NCI-H2227 treated with DMSO at 0.1 percent for 48 hours (cell line): ENCODE results near the gene SPATA13.

Experiments used
- DNase-seq: peaks from one replicate; lab custom pipeline; 2025; lab: John Stamatoyannopoulos, UW

The SPATA13 gene

DNA sequence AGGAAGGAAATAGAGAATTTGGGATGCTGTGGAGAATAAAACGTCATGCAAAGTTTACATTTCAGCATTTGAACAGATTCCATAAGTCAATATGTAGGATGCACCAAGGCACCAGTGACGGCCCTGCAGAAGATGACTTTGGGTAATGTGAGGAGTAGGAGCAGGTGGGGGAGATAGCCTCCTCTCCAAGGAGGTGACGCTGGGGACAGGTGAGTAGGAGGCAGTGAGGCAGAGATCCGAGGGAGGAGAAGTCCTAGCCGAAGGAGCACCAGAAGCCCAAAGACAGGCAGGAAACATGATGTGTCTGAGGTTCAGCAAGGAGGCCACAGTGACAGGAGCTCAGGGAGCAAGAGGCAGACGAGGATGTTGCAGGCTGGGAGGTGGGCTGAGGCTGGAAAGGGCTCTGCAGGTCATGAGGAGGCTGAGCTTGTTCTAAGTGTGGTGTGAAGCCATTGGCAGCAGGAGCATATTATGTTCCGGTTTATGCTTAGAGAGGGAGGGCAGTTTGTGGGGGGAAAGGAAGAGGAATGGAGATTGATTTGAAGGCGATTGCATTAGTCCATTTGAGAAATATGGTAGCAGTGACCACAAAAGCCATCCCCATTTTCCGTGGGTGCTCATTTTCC is 93.1 kb downstream of the SPATA13 start:
- no peak for DNase-seq

DNA sequence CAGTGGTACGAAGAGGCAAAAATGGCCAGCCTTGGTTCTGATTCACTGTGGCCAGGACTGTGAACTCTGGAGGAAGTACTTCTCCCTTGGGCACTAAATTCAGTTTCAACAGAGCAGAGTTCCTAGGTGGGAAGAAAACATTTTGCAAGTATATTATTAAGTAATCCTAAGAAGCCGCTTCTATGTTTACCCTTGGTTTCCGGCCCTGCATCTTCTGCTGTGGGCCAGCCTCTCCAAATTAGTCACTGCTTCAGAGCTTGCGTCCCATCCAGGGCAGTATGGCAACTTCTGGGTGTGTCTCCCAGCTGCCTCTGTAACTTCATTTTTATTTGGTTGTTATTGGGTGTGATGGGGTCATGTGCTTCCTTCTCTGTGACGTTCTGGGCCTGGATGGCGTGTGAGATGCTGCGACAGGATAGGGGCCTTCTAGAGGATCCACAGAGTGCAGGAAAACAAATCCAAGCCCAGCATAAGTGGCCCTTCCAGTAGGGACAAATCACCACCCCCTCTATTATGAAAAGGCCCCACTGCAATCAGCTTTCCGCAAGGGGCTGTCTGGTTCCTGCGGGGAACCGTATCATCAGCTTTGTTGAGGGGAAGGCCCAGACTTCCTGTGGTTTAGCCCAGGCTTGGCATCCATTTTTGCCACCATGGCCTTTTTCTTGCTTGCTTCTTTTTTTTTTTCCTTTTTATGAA is 93.8 kb downstream of the SPATA13 start:
- DNase-seq = no peak

DNA sequence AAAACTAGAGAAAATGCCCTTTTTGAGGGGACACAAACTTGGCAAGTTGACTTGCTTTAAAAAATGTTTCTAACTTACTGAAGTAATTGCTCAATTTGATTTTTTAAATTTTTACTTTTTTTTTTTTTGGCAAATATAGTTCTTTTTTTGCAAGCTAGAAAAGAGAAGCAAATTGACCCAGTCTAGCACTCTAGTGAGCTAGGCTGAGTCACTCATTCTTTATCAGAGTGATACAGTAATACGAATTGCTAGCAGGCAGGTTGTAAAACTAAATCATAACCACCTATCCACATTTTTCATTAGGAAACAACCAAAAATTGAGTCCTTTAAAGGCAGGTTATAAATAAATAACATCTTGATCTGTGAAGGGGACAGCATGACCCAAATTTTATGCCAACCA is 97.0 kb downstream of the SPATA13 start:
- DNase-seq = no peak

DNA sequence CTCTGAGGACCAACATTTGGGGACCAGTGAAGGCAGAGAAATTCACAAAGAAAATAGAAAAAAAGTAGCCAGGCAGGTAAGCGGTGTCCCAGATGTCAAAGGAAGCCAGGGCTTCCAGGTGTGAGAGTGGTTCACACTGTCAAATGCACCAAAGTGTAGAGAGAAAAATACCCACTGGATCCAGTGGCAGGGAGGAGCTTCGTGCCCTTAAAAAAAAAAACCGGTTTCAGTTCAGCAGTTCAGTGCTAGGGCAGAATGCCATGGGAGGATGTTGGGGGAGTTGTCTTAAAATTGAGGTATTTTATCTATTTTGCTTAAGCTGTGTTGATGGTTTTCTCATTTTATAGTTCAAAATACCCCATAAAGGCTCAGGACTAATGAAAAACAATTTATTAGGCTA is 101.0 kb downstream of the SPATA13 start:
- no peak for DNase-seq

DNA sequence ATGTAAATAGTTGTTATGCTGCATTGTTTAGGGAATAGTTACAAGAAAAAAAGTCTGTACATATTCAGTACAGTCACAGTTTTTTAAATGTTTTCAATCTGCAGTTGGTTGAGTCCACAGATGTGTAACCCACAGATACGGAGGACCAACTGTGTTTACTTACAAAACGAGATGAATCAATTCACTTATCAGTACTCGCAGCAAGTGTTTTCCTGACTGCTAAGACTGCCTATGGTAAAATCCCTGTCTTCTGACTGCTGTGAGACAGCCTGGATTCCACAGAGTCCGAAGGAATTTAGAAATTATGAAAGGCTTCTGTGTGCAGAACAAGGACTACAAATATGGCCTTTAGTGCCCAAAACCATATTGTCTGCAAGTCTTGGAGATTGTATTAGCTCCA is 103.1 kb downstream of the SPATA13 start:
- DNase-seq = no peak

DNA sequence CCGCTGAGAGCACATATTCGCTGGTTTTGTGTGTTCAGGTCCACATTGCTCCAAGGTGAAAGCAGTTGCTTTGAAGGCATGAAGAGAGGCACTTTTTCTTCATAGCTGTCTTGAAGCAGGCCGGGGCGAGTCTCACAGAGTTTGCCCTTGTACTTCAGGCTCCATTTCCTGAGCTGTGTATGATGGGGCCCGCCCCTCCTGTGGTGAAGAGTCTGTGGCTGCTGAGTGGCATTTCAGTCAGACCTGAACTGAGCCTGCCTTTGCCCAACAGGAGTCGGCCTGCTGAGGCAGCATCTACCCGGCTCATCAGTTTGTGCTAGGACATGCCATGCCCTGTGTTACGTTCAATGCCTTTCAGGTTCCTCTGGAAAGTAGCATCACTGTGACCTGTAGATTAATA is 104.5 kb downstream of the SPATA13 start:
- DNase-seq = no peak

DNA sequence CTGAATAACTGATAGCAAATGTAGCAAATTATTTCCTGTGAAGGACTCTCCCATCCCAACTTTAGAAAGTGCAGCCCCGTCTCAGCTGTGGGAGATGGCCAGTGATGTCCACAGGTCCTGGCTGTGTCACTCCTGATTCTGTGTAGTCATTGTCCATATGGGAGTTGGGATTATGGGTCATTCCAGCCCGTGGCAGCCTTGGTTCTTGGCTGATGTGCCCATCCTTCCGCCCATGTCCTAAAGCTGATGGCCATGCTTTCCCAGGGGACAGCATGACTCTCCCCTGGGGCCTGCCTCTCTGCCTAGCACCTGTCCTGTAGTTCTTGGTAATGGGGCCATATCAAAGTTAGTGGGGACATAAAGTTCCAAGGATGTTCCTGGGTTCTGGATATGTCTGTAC is 104.9 kb downstream of the SPATA13 start:
- no peak for DNase-seq

DNA sequence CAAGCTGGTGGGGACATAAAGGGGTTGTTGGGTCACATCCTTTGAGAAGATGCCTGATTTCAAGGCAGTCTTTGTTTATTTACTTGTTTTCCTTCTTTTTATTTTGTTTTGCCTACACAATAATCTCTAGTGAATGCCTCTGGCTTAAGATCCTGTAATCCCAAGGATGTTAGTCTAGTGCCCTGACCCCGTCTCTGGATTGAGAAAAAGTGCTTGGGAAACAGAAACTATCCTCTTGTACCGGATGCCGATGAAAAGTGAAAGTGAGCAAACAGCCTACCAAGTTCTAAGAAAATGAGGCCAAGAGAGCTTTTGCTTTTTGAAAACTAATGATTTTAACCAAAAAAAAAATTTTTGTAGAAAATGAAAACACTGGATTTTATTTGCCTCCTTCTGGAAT is 106.8 kb downstream of the SPATA13 start:
- no peak for DNase-seq

DNA sequence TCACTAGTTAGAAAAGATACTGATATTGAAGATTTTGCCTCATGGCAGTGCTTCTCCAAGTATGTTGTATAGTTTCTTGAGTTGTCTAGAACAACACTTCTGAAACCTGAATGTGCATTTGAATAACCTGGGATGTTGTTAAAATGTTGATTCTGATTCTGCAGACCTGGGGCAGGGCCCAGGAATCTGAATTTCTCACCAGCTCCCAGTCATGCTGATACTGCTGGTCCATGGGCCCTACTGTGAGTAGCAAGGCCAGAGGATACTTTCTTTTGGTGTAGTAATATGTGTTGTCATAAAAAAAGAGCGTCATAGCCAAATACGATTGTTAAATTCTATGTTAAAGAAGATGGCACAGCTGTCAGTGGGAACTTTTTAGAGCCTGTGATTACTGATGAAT is 107.3 kb downstream of the SPATA13 start:
- DNase-seq = no peak

DNA sequence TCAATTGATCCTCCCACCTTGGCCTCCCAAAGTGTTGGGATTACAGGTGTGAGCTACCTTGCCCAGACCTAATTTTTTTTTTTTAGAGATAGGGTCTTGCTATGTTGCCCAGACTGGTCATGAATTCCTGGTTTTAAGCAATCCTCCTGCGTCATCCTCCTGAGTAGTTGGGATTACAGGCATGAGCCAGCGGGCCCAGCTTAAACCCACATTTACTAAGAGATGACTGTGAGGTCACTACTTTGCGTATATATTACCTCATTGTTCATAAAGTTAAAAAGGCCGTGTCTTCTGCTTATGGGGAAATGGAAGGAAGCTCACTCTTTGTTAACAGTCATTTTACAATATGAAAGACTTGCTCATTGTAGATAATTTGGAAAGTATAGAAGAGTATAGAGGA is 109.3 kb downstream of the SPATA13 start:
- no peak for DNase-seq

DNA sequence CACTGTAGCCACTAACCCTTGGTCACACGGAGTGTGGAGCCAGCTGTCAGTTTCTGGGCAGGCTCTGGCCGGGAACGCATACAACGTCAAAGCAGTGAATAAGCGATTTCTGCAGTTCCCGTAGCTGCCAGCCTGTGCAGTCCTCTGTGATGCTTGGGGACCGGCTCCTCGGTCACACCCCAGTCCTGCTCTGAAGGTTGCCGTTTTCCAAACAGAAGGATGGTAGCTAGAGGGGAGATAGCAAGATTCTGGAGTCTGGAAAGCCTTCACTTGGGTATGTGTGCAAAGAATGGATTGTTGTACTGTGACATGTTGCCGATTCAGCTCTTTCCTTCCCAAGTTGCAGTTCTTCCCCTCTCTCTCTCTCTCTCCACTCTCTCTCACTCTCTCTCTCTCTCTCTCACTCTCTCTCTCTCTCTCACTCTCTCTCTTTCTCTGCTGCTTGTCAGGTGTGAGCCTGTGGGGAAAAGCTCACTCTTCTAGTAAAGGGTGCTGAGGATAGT is 110.2 kb downstream of the SPATA13 start:
- no peak for DNase-seq

DNA sequence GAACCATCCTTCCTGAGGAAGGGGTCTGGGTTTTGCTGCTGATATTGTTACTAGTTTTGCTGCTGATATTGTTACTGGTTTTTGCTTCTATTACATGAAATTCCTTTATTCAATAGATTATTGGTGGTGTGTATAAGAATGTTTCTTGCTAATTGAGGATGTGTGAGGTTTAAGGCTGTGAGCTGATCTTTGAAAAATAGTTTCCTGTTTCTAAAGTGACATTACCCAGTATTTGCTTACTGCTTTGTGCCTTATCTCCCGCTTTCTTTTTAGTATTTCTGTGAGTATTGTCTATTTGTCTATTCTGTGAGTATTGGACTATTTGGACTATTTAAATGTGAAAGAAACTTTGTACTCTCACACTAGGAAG is 110.7 kb downstream of the SPATA13 start:
- no peak for DNase-seq

DNA sequence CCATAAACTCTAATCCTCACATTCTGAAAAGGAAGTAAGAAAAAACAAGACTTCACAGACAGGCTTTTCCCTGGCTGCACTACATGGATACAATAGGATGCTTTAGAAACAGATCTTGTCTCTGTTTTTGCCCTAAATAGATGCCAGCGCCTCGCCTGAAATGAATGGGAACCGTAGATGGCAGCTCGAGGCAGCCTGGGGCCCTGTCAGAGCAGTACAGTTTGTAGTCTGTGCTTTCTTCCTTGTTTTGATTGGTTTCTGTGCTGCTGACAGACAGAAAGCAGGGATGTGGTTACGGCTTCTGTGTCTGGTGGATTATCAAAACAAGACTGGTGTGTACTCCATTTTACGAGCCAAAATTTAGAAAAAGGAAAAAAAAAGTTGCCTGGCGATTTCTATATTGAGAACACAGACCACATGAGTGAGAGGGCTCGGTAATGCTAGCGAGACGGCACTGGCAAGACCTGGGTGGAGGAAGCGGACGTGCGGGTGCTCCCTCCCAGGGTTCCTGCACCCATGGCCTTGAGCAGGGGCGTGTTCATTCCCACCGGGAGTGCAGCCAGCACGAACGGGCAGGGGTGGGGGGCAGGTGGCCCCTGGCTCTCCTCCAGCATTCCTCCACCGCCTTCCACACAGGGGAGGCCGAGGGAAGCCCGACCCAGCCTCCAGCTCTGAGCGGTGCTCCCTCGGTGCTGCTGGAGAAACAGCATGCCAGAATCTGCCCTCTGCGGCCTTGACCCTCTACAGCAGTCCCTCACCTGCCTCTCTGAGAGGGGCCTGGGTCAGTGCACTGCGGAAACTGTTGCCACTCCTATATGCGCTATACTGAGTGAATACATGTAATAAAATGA is 111.3 kb downstream of the SPATA13 start:
- DNase-seq = no peak

DNA sequence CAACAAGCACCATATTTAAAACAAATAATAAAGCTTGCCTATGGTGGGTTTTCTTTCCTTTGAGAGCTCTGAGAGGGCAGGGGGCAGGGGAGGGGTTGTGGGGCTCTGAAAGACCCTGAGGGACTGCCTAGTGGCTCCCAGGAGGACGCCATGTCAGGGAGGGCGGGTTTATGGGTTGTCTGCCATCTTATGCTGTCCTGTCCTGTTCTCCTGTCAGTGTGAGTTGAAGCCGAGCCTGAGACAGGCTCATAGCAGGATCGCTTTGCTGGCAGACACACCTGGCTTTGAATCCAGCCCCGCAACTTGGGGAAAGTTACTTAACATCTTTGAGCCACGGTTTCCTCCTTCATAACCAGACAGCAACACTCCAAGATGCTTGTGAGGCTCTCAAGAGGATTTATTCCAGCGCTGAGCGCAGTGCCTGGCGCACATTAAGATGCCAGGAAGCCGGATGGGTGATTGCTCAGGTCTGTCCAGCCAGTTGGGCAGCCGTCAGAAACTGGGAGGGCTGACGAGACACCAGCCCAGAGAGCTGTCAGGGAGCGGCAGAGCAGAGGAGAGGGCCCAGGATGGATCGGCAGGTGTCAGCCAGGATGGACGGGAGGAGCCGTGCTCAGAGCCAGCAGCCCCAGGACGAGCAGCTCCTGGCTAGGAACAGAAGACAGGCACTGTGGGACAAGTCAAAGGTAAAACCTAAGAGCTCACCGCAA is 112.1 kb downstream of the SPATA13 start:
- DNase-seq = no peak

DNA sequence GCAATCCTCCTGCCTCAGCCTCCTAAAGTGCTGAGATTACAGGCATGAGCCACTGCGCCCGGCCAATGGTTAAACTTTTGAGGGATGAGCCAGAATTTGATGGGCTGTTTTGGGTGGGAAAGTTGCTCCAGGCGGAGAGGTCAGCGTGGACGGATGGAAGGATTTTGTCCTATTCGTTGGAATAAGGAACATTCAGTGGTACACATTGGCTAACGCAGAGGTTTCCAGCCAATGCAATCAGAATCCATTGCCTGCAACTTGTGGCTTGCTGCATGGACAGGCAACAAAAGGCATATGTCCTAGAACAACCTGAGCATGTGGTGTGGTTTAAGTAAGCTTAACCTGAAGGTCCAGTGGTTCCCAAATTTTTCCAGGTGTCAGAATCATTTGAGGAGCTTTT is 113.4 kb downstream of the SPATA13 start:
- DNase-seq = no peak

DNA sequence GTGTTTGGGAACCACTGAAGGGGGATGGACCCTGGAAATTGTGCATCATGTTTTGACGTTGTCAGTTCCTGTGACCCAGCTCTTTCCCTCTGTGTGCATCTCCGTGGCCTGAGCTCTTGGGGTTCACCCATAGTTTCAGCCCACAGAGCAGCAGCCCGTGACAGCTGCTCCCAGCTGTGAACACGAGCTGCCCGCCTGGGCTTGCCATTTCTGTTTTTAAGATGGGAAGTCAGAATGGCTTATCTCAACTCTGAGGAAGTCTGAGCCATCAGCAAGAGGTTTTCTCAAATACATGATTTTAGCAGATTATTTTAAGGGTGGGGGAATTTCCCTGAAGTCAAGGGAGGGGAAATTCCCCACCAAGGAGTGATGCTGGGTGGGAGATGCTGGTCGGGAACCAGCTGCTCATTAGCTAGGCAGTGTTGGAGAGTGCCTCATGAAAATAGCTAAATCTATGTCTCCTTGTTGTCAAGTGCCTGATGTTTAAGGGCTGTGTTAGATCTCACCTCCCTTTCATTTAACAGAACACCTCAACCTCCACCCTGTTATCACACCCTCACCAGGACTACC is 114.0 kb downstream of the SPATA13 start:
- no peak for DNase-seq

DNA sequence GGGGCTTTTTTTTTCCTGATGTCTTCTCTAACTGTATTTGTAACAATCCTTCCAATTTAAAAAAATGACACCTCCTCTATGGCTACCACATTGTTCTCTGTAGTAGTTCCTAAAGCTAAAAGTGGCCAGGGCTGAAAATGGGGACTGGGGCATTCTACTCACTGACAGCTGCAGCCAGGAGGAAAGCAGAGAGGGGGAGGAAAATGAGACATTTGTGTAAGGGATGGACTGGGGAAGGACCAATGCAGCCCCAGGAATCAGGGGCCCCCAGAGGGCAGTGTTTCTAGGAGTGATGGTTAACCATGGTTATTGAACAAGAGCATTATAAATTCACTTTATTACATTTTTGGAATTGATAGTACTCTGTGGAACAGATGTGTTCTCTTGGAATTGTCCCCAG is 114.5 kb downstream of the SPATA13 start:
- no peak for DNase-seq

DNA sequence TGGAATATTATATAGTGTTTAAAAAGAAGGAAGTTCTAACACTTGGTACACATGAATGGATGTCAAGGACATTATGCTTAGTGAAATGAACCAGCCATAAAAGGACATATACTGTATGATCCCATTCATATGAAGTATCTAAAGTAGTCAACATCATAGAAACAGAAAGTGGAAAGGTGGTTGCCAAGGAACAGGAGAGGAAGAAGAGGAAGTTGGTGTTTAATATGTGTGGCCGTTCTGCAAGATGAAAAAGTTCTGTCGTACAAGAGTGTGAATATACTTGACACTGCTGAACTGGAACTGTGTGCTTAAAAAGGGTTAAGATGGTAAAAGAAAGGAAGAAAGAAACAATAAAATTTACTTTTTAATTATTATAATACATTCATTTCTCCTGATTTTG is 115.8 kb downstream of the SPATA13 start:
- DNase-seq = no peak

DNA sequence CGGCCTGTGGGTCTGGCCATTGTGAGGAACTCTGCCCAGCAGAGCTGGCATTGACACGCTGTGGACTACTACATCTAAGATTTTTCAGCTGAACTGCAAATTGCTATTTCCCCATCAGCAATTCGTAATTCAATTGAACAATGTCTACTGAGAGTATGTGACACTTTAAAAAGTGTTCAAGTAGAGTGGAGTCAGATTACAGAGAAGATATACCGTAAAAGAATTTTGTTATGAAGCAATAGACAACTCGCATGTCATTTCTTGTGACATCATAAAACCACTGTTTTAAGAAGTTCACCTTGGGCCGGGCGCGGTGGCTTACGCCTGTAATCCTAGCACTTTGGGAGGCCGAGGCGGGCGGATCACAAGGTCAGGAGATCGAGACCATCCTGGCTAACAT is 116.3 kb downstream of the SPATA13 start:
- DNase-seq = no peak

DNA sequence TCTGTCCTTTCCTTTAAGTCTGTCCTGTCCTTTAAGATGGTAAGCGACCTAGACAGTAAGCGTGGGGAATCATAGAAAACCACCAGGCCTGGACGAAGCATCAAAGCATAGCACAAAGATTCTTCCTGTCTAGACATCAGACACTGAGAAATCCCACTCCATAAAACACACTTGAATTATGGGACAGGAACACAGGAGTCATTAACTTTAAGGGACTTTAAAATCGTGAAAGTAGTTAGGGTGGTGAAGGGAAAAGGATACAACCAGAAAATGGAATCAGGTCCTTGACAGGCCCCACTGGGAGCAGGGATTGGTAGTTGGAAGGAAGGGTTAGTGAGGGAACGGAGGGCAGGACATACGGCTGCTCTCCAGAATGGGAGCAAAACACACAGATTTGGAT is 117.2 kb downstream of the SPATA13 start:
- no peak for DNase-seq

DNA sequence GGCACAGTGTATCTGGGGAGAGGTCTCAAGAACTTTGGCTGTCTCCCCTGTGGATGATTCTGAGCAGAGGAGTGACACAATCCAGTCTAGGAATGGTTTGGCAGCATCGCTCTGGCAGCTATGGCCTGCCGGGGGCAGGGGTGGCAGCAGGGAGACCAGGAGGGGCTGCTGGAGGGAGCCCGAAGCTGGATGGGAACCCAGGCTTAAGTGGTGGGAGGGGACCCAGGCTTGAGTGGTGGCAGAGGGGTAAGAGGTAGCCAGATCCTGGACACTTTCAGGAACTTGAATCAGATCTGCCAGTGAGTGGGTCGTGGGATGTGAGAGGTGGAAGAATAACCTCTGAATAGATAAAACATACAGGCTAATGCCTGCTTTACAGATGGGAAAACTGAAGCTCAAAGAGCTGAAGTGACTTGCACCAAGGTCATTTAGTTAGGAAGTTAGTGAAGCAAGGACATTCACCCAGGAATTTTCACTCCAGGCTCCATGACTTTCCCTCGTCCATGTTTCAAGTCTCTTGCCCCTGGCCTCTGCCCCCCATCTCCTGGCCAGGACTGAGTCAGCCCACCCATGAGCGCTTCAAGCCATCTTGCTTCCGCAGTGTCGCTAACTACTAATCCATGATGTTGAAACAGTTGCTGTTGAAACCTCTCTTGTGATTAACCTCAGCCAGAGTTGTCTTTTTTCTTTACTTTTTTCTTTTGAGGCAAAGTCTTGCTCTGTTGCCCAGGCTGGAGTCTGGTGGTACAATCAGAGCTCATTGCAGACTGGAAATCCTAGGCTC is 119.0 kb downstream of the SPATA13 start:
- no peak for DNase-seq
